ENCODE data around the gene PDP2. TPM values are rescaled to one million over a fixed set of nuclear protein-coding genes. Genes with fewer than 3 reads are reported as not detected.

The PDP2 gene
- total and polyA plus RNA-seq, 2 of the 4 experiments (the other 2 are of a cell fraction): 5.3 to 16.8 TPM

DNA sequence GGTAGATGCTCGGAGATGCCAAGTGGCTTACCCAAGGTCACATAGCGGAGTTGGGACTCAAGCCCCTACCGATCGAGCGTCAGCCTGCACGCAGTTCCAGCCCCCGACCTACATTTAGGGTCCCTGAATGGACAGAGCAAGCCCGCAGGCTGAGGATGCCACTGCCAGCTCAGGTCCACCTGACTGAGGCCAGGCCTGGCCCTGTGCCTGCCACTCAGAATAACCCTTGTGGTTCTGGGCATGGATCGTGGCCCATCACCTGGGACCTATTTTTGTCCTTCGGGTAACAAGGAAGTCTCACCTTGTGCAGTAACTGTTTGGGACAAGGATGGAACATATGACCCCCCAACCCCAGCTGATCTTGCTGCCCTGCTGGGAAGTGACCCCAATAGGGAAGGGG, 21.3 kb downstream of the PDP2 start:
- 99% methylated on average over 9 of the region's 10 CpGs; no CpG with 5 or more reads in 1 of the 2 experiments for WGBS, 2 experiments (ENCODE audit: extremely low coverage in 2 of 2, insufficient read length in 1 of 2)
- peak overlapping the region; percentile 92; the same call in 1 of the 2 replicates for H2BK120ac ChIP-seq (ENCODE audit: low read depth, low read length)
- peak overlapping the region; percentile 62; the same call in 1 of the 2 replicates for H3K18ac ChIP-seq (ENCODE audit: low read depth, low read length)
- no peak overlapping the region for H2AK9ac ChIP-seq (replicated peaks; ENCODE audit: low read depth, low read length, poor library complexity)
- peaks cover 0 to 10% of the 10 kb centered on the region in 2 experiments; a peak in 2 of 4 replicates for H3K79me1 ChIP-seq (ENCODE audit: low read depth in 1 of 2, low read length in 2 of 2)
- TF ChIP-seq RAD21 (IDR thresholded peaks at IDR 0.05; ENCODE audit: low read length): no peak
- no peak for TF ChIP-seq BHLHE40 (IDR thresholded peaks at IDR 0.05; ENCODE audit: low read depth, low read length)
- no peak for TF ChIP-seq NFE2L2 (IDR thresholded peaks at IDR 0.05; ENCODE audit: low read depth, low read length)
- TF ChIP-seq CEBPB (IDR thresholded peaks at IDR 0.05; ENCODE audit: low read depth, low read length): no peak
- TF ChIP-seq, protein P1, sequence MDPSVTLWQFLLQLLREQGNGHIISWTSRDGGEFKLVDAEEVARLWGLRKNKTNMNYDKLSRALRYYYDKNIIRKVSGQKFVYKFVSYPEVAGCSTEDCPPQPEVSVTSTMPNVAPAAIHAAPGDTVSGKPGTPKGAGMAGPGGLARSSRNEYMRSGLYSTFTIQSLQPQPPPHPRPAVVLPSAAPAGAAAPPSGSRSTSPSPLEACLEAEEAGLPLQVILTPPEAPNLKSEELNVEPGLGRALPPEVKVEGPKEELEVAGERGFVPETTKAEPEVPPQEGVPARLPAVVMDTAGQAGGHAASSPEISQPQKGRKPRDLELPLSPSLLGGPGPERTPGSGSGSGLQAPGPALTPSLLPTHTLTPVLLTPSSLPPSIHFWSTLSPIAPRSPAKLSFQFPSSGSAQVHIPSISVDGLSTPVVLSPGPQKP (IDR thresholded peaks at IDR 0.05; ENCODE audit: borderline replicate concordance, low read depth, low read length): no peak
- no peak for TF ChIP-seq RCOR1 (IDR thresholded peaks at IDR 0.05; ENCODE audit: insufficient replicate concordance, low read length)
- TF ChIP-seq, protein P2, sequence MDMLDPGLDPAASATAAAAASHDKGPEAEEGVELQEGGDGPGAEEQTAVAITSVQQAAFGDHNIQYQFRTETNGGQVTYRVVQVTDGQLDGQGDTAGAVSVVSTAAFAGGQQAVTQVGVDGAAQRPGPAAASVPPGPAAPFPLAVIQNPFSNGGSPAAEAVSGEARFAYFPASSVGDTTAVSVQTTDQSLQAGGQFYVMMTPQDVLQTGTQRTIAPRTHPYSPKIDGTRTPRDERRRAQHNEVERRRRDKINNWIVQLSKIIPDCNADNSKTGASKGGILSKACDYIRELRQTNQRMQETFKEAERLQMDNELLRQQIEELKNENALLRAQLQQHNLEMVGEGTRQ (IDR thresholded peaks at IDR 0.05; ENCODE audit: low read depth, low read length): no peak
- no peak for TF ChIP-seq POLR2A (IDR thresholded peaks at IDR 0.05; ENCODE audit: low read depth, low read length)
- TF ChIP-seq FOS (IDR thresholded peaks at IDR 0.05; ENCODE audit: low read depth, low read length): no peak
- TF ChIP-seq MAZ (IDR thresholded peaks at IDR 0.05; ENCODE audit: borderline replicate concordance, low read depth, low read length): no peak
- DNase-seq (no peak), ATAC-seq (ENCODE audit: low read depth) (no peak)
- dilution Hi-C loops (cut with HindIII; ENCODE audit: low sequenced_read_pairs, unreplicated experiment): no loop called here
- peaks cover 49% of the 10 kb centered on the region for H3K4me1 ChIP-seq (ENCODE audit: control insufficient read depth, insufficient read depth, low read length)
- H3K4ac ChIP-seq (ENCODE audit: low read depth, low read length): peak overlapping the region; percentile 90; the same call in 1 of the 2 replicates
- no peak overlapping the region for H3K27ac ChIP-seq (ENCODE audit: insufficient read depth, low read length)
- H3K27me3 ChIP-seq (ENCODE audit: control insufficient read depth, insufficient read depth, low read length): no peaks in the 10 kb centered on the region
- peaks cover 53% of the 10 kb centered on the region for H3K9me1 ChIP-seq (ENCODE audit: insufficient read depth, low read length)
- ChIA-PET CTCF (no interaction called here), POLR2A (ENCODE audit: unreplicated experiment) (no interaction called here)
- no peaks in the 10 kb centered on the region for H3K9me3 ChIP-seq (ENCODE audit: control insufficient read depth, insufficient read depth, low read length)
- H3K23ac ChIP-seq (ENCODE audit: low read depth, low read length): no peak overlapping the region
- in situ Hi-C loops (cut with MboI; ENCODE audit: low sequenced_read_pairs): no loop called here
- intact Hi-C loops (cut with micrococcal nuclease): no loop called here
- H3K56ac ChIP-seq (ENCODE audit: extremely low read depth, insufficient read depth, low read length): no peak overlapping the region
- H3K36me3 ChIP-seq (ENCODE audit: control insufficient read depth, insufficient read depth, low read length): no peaks in the 10 kb centered on the region
- peak overlapping the region; percentile 72; the same call in 1 of the 2 replicates for H4K5ac ChIP-seq (ENCODE audit: low read depth, low read length)
- no peak overlapping the region for H3K9ac ChIP-seq (ENCODE audit: low read depth, low read length)
- no peak overlapping the region for H2AFZ ChIP-seq (replicated peaks; ENCODE audit: low read length, poor library complexity)
- H2BK5ac ChIP-seq (ENCODE audit: low read depth, low read length, poor library complexity, severe bottlenecking): peak overlapping the region; percentile 52
- peak overlapping the region; percentile 83 for H3K14ac ChIP-seq (replicated peaks; ENCODE audit: low read depth, low read length)
- H2BK15ac ChIP-seq (ENCODE audit: low read depth, low read length): peak overlapping the region; percentile 97; the same call in 1 of the 3 replicates
- H2AK5ac ChIP-seq (ENCODE audit: low read depth, low read length): peak overlapping the region; percentile 89
- H4K8ac ChIP-seq (ENCODE audit: low read depth in 2 of 2, low read length in 2 of 2): peak overlapping the region in 1 of 2 experiments; percentile 86; a peak in 1 of 4 replicates
- peak overlapping the region; percentile 90; the same call in 1 of the 2 replicates for H4K91ac ChIP-seq (ENCODE audit: insufficient read depth, low read depth, low read length)
- no TSS peak for BruUV-seq (replicated peaks)
- no peak overlapping the region for H3K4me2 ChIP-seq (ENCODE audit: low read depth, low read length)
- peak overlapping the region; percentile 94; the same call in 1 of the 2 replicates for H2BK20ac ChIP-seq (ENCODE audit: low read depth, low read length)
- no peaks in the 10 kb centered on the region for H4K20me1 ChIP-seq (ENCODE audit: insufficient read depth, low read length)
- no peak overlapping the region for H3K4me3 ChIP-seq (ENCODE audit: insufficient read depth, low read depth, low read length)
